Urothelium cell line (cell line): ENCODE results near the gene ELL.

Source experiments
- DNase-seq: peaks from one replicate; pipeline ENCODE4 v3.0.0; 2011; ENCODE audit warnings: low spot score, mixed read lengths
- FAIRE-seq: peaks from 2 replicates; lab custom pipeline; 2011; peaks lifted over from hg19 to GRCh38; lab: Jason Lieb, UNC

ELL gene

GRCh38 chr19:18425515-18426415, 96.1 kb downstream of the ELL start:
- DNase-seq (peak; percentile 52), FAIRE-seq (no peak)

GRCh38 chr19:18424890-18425514, 96.9 kb downstream of the ELL start:
- FAIRE-seq (no peak), DNase-seq (no peak)

GRCh38 chr19:18424122-18424889, 97.6 kb downstream of the ELL start:
- DNase-seq (no peak), FAIRE-seq (no peak)

GRCh38 chr19:18423258-18424020, 98.4 kb downstream of the ELL start:
- FAIRE-seq: no peak
- no peak for DNase-seq

DNA sequence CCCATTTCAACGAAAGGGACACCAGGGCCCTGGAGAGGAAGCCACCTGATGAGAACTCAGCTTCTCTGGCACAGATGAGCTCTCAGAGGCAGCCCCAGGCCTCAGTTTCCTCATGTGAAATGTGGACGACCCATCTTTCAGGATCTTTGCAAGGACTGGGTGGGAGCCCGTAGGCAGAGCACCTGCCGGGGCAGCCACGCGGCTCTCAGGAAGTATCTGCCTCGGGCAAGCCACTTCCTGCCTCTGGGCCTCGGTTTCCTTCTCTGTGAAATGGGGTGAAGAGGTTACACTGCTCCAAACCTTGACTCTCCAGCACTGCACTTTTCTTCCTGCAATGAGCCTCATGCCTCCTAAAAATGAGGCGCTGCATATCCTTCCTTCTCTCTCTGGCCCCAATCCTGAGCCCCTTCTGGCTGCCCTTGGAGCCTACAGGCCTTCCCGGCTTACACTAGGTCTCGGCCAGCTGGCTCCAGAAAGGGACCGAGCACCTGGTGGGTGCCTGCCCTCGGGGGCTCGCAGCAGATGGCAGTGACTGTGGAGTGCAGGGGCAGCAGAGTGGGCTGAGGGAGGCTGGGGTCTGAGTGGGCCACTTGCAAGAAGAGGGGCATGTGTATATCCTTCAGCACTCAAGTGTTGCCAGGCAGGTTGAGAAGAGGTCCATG, 99.2 kb downstream of the ELL start:
- DNase-seq: no peak
- FAIRE-seq: no peak

GRCh38 chr19:18421371-18421959, 100.4 kb downstream of the ELL start:
- FAIRE-seq (no peak), DNase-seq (no peak)

DNA sequence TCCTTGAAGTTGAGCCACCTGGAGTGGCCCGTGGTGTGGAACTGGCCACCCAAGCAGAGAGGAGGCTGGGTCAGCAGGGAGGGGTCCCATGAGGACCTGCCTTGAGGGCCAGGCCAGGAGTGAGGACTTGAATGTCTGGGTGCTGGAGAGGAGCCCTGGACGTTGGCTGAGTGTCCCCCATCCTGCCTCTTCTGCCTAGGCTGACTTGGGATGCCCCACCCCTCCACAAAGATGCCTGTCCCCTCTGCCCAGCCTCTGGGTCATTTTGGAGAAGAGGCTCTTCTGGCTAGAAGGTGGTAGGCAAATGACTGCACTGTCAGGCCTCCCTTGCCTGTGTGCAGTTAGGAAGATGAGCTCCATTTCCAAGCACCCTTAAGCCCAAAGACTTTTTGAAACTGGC, 100.9 kb downstream of the ELL start:
- DNase-seq (no peak), FAIRE-seq (no peak)

GRCh38 chr19:18419699-18420460, 102.0 kb downstream of the ELL start:
- DNase-seq: no peak
- no peak for FAIRE-seq

DNA sequence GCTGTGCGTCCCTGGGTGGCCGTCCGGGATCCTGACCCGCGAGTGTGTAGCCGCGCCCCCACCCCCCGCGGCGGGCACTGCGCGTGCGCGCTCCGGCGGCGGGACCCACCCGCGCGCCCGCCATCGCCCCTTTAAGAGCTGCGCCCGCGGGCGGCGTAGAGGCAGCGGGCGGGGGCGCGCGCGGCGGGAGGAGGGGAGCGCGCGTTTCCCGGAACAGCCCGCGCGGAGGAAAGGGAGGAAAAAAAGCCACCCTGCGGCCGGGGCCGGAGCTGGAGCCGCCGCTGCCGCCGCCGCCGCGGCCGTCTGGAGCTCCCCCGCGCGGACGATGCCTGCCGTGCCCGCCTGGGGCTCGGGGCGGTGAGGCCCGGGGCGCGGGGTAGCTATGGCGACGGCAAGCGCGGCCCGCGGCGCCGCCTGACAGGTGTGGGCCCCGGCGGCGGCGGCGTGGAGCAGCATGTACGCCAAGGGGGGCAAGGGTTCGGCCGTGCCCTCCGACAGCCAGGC, 102.6 kb downstream of the ELL start, which contains the start of gene SSBP4:
Gene SSBP4 (plus strand): TSS at position 204 of the 504 bp plus-strand sequence. CDS start 251 bp downstream, at position 455.
- peak; percentile 84 for DNase-seq

GRCh38 chr19:18418483-18419194, 103.2 kb downstream of the ELL start:
- DNase-seq (no peak), FAIRE-seq (no peak)

More for the DNA sequence above, 102.6 kb downstream of the ELL start, which contains the start of gene SSBP4:
- FAIRE-seq: no peak

DNA sequence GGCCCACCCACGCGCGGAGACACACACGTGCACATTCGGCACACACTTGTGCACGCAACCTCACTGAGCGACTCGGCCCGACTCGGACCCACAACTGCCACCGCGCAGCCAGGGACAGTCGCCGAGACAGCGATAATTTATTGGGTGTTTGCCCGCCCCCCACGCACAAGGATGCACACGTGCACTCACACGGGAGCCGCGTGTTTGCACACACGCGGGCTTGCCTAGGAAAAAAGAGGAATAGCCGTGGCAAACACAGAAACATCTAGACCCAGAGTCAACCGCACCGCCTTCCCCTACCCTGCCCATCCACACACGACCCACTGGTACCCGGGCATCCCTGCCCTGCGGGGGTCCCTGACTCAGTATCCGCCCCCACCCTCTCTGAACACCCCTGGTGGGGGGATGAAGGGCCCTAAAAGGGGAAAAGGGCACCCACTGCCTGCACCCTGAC, 103.8 kb downstream of the ELL start:
- FAIRE-seq: no peak
- no peak for DNase-seq

DNA sequence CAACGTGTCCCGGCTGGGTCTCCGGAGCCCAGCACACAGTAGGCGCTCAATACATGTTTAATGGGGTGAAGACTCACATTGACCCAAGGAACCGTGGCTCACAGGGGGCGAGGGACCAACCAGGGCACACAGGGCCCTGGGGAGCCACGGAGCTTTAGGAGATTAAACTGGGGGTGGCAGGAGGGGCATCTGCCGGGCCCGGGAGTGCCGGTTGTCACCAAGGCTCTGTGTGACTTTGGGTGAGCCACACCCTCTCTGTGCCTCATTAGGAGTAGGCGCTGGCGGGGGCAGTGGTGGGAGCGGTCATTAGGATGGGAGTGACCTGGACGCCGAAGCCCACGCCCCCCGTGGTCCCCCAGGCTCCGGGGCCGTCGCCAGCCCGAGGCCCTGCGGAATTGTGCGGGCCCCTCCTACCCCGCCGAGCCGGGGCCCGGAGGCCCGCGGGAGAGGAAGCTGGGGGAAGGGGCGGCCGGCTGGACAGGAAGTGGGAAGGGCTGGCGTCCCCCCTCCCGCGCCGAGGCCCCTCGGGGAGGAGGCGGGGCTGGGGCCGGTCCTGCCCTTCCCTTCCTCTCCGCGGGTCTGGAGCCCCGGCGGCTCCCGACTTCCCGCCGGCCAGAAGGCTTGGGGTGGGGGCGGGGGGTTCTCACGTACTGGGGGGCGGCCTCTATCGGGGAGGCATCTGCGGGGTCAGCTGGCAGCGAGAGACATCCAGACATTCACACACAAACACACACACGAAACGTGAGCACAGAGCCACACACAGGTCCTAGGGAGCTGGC, 104.4 kb downstream of the ELL start:
- DNase-seq (peak; percentile 81), FAIRE-seq (no peak)

DNA sequence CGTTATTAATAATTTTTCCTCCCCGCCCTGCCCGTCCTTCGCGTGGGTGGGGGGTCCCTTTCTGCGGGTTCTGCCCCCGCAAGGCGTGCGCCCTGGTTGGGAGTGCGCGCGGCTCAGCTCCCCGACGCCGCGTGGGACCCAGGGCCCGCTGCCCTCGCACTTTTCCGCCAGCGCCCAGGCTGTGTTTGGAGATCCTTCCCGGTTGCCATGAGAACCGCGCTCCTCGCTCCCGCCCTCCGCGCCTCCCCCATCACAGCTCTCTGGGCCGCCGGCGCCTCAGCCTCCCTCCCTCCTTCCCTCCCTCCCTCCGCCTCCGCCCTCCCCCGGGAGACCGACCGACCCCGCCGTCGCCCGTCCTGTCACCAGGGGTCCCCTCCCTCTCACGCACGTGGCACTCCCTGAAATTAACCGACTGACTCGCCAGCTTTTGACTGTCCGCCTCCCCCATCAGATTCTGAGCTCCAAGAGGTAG, 105.1 kb downstream of the ELL start:
- DNase-seq (peak; percentile 82), FAIRE-seq (no peak)

DNA sequence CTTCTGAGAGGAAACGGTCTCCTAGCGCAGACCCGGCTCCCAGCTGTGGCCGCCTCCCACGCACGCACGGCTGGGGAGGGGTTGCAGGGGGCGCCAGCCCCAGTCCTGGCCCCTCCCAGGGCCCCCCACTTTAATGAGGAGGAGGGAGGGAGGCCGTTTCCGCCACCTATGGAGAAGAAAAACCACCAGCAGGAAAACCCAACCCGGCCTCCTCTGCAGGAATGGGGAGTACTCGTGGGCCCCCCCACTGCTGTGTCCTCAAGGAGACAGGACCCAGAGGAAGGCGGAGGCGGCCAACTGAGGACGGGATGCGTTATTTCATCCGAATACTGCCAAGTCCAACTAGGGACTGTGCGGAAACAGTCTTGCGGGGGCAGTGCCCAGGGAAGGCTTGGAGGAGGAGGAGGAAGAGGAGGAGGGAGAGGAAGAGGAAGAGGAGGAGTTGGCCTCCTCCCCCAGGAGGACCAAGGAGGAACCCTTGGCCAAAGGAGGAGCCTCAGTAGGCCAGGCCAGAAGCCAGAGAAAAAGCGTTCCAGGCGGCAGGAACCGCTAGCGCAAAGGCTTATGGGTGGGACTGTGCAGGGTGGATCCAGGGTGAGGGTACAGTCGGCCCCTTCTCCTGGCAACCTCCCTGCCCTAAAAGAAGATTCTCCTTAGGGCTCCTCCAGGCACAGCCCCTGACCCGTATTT, 106.5 kb downstream of the ELL start:
- FAIRE-seq: no peak
- no peak for DNase-seq

- FAIRE-seq (no peak), DNase-seq (no peak)
Measured at GRCh38 chr19:18414504-18415177, 107.2 kb downstream of the ELL start.
